Subcutaneous adipose tissue (tissue), 4 donors: ENCODE measurements around the gene FBN3. TPM values are rescaled to one million over a fixed set of nuclear protein-coding genes. Genes with fewer than 3 reads are reported as not detected.

Experiments used
- CTCF ChIP-seq: fragments of 450-650 bp; IDR thresholded peaks from one replicate; pipeline ENCODE4 v1.5.1; 2016; ENCODE audit warnings: low read depth, mild to moderate bottlenecking, control low read depth, antibody characterized with exemption, moderate library complexity
- total RNA-seq, 4 donors: library from RNA; depleted of rRNA; stranded (reverse); fragments of >200 nt; gene quantifications; one replicate each; pipeline ENCODE4 v1.1.0, GENCODE V29; 2016

The FBN3 gene
- total RNA-seq, 4 donors from 2014 or later = not detected

DNA sequence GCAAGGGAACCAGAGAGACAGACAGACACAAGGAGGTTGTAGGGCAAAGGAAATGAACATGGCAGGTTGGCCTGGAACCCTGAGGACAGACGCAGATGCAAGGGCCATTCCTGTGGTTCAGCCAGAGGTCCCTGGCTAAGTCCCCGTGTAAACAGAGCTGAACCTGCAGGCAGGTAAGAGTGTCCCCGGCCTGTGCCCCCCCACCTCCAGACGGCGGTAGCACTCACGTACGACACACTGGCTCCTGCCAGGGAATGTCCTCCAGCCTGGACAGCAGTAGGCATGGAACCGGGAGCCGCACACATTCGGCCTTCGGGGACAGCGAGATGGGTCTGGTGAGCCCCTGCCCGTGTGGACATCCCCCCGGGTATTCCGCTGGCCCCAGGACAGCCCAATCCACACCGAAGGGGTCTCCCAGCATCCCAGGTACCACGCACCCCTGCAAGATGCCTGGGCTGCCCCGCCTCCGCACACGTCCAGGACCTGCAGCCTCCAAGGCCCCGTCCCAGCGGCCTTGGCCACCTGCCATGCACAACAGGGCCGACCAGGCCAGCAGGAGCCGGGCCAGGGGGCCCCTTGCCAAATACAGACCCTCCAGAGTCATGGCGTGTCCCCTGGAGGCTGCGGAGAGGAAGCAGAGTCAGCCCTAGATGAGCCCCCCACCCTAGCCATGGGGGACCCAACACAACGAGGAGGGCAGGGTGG lies 2.4 kb downstream of the FBN3 start:
- no peak for TF ChIP-seq CTCF

DNA sequence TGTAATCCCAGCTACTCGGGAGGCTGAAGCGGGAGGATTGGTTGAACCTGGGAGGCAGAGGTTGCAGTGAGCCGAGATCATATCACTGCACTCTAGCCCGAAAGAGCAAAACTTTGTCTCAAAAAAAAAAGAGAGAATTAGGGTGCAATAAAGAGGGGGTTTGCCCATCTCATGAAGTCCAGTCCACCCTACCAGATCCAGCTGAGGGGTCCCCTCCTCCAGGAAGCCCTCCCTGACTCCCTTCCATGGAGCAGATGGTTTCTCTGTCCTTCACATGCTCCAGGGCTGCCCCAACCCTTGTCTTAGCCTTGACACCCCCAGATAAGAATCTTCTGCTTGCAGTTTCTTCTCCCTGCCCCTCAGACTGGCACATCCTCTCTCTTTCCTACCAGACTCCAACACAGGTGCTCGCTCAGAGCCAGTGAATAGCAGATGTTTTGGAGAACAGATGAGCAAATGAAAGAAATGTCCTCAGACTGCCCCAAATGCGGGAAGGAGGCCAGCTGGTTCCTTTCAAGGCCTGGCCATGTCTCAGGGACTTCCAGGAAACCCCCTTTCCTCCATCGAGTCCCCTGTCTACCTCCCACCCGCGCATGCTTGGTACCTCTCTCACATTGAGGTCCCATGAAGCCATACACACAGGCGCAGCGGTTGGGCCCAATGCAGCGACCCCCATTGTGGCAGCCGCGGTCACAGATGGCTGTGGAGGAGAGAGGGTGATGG lies 5.0 kb downstream of the FBN3 start:
- TF ChIP-seq CTCF = no peak

DNA sequence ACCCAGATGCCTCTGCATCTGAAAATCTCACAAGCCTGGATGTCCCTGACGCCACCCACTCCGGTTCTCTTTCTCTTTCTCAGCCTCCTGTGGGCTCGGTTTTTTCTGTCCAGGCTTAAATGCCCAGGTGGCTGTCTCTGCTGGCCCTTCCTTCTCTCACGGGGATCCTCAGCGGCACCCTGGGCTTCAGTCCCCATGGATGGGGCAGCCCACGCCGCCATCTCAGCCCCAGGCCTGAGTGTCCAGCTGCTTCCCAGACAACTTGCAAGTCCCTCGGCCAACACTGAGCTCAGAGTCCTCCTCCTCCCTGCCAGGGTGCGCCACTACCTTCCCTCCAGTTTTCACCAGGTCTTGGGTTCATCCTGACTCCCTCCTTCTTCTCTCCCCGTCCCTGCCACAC lies 6.4 kb downstream of the FBN3 start:
- TF ChIP-seq CTCF = no peak

DNA sequence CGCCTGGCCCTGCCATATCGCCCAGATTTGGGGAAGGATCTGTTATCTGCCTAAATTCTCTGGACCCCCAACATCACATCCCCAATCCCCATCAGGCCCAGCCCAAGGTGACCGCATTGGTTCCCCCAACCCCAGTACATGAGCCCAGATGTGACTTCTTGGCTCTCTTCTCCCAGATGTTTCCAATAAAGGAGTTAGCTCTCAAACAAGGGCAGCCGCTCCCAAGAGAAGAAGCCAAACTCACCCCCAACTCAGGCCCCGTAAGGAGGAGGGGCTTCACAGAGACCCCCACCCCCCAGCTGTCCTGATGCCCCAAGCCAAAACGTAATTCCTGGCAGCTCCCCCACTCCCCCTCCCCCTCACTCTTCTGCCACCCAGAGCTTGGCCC lies 6.9 kb downstream of the FBN3 start:
- TF ChIP-seq CTCF = no peak

GRCh38 chr19:8141726-8142512 lies 7.5 kb downstream of the FBN3 start:
- TF ChIP-seq CTCF = no peak

- TF ChIP-seq CTCF = no peak
These were observed 11.2 kb downstream of the FBN3 start for GRCh38 chr19:8138201-8138600.

DNA sequence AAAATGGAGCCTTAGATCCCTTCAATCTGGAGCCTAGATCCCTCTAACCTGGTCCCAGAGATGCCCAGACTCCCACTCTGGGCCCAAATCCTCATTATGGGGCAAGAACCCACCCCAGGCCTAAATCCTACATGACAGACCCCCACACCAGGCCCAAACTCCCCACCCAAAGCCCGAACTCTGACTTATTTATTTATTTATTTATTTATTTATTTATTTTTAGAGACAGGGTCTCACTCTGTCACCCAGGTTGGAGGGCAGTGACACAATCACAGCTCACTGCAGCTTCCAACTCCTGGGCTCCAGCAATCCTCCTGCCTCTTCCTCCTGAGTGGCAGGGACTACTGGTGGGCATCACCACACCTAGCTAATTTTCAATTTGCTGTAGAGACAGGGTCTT lies 12.0 kb downstream of the FBN3 start:
- TF ChIP-seq CTCF = no peak
